ENCODE results near the gene TNN.

GRCh38 chr1:175183586-175183985 is 116.0 kb downstream of the TNN start:
- TF ChIP-seq POLR2AphosphoS5 (IDR thresholded peaks at IDR 0.05; ENCODE audit: low read depth) (no peak), GABPA (IDR thresholded peaks at IDR 0.05; ENCODE audit: low read depth) (no peak), CTCF (IDR thresholded peaks at IDR 0.05; ENCODE audit: insufficient read depth, low read length) (no peak), REST (IDR thresholded peaks at IDR 0.05; ENCODE audit: insufficient replicate concordance, low read depth) (no peak)

Data from HL-60 (cell line).